ENCODE measurements around the gene WFIKKN2.

DNA sequence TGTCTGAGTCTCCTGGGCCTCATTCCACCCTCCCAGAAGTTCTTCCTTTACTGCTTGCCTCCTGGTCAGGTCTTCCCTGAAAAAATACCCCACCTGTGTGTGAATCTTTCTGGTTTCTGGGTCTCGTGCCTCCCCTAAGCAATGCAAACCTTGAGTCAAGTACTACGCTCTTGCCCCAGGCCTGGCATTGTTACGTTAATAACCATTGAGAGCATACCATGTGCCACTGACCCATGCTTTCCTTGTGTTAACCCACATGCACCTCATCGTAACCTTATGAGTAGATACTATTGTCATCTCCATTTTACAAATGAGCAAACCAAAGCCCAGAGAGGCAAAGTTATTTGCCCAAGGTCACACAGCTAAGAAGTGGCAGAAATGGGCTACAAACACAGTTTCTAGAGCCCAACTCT lies 56.2 kb downstream of the WFIKKN2 start:
- no peak for TF ChIP-seq EZH2 (IDR thresholded peaks at IDR 0.05; ENCODE audit: insufficient read depth, low read length)
- TF ChIP-seq, protein P1, sequence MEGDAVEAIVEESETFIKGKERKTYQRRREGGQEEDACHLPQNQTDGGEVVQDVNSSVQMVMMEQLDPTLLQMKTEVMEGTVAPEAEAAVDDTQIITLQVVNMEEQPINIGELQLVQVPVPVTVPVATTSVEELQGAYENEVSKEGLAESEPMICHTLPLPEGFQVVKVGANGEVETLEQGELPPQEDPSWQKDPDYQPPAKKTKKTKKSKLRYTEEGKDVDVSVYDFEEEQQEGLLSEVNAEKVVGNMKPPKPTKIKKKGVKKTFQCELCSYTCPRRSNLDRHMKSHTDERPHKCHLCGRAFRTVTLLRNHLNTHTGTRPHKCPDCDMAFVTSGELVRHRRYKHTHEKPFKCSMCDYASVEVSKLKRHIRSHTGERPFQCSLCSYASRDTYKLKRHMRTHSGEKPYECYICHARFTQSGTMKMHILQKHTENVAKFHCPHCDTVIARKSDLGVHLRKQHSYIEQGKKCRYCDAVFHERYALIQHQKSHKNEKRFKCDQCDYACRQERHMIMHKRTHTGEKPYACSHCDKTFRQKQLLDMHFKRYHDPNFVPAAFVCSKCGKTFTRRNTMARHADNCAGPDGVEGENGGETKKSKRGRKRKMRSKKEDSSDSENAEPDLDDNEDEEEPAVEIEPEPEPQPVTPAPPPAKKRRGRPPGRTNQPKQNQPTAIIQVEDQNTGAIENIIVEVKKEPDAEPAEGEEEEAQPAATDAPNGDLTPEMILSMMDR (IDR thresholded peaks at IDR 0.05; ENCODE audit: insufficient read depth, low read depth, low read length), result no peak
